Mesothelial cell of epicardium (in vitro differentiated cells): Measurements from ENCODE around the gene GRAP2. TPM values are rescaled to one million over a fixed set of nuclear protein-coding genes. Genes with fewer than 3 reads are reported as not detected.

ENCODE experiments used
- DNase-seq, 2 experiments: peaks; one replicate each; pipeline ENCODE4 v3.0.0; 2021; ENCODE audit warnings: low spot score in 2 of 2; ENCODE audit not compliant: unreplicated experiment in 2 of 2
- H3K27ac Mint-ChIP-seq: 2 replicates; pipeline ENCODE4 v1.8.0; 2021; ENCODE audit warnings: mixed read lengths
- H3K27me3 Mint-ChIP-seq: 2 replicates; pipeline ENCODE4 v1.8.0; 2021; ENCODE audit warnings: low read depth, mixed read lengths
- H3K36me3 Mint-ChIP-seq: 2 replicates; pipeline ENCODE4 v1.8.0; 2021; ENCODE audit warnings: mixed read lengths
- H3K4me1 Mint-ChIP-seq: 2 replicates; pipeline ENCODE4 v1.8.0; 2021; ENCODE audit warnings: mixed read lengths
- H3K4me3 Mint-ChIP-seq: 2 replicates; pipeline ENCODE4 v1.8.0; 2021; ENCODE audit warnings: mild to moderate bottlenecking, moderate library complexity, mixed read lengths
- H3K9me3 Mint-ChIP-seq: 2 replicates; pipeline ENCODE4 v1.8.0; 2021; ENCODE audit warnings: mixed read lengths
- CTCF ChIP-seq: fragments of 200-600 bp; sonication (generic); IDR thresholded peaks from one replicate; pipeline ENCODE4 v1.5.0; 2021; ENCODE audit warnings: antibody characterized with exemption; ENCODE audit not compliant: unreplicated experiment
- total RNA-seq: library from RNA; stranded (reverse); gene quantifications from 3 replicates; pipeline ENCODE4 v1.2.1, GENCODE V29; 2021

Gene GRAP2
- total RNA-seq, 1 donor from 2014 or later = not detected

GRCh38 chr22:39938509-39939111, 37.7 kb downstream of the GRAP2 start:
- peaks cover 61% of the 10 kb centered on the region for H3K27me3 Mint-ChIP-seq
- peaks cover 9% of the 10 kb centered on the region for H3K4me1 Mint-ChIP-seq
- TF ChIP-seq CTCF = no peak
- no peak for DNase-seq
- no peak overlapping the region for H3K4me3 Mint-ChIP-seq
- no peaks in the 10 kb centered on the region for H3K9me3 Mint-ChIP-seq
- H3K36me3 Mint-ChIP-seq = no peaks in the 10 kb centered on the region
- no peak overlapping the region for H3K27ac Mint-ChIP-seq

GRCh38 chr22:39939830-39940229, 38.9 kb downstream of the GRAP2 start:
- Mint-ChIP-seq H3K27me3 (peaks cover 49% of the 10 kb centered on the region), H3K36me3 (no peaks in the 10 kb centered on the region), H3K9me3 (no peaks in the 10 kb centered on the region), H3K27ac (no peak overlapping the region), H3K4me3 (no peak overlapping the region), H3K4me1 (peaks cover 9% of the 10 kb centered on the region)
- no peak for TF ChIP-seq CTCF
- DNase-seq = no peak

GRCh38 chr22:39940757-39941305, 39.9 kb downstream of the GRAP2 start:
- Mint-ChIP-seq H3K4me3 (no peak overlapping the region), H3K27ac (no peak overlapping the region), H3K36me3 (no peaks in the 10 kb centered on the region), H3K4me1 (peaks cover 9% of the 10 kb centered on the region), H3K9me3 (no peaks in the 10 kb centered on the region), H3K27me3 (peaks cover 41% of the 10 kb centered on the region)
- no peak for TF ChIP-seq CTCF
- DNase-seq = no peak

- Mint-ChIP-seq H3K4me3 (no peak overlapping the region), H3K4me1 (peaks cover 9% of the 10 kb centered on the region), H3K9me3 (no peaks in the 10 kb centered on the region), H3K27me3 (peaks cover 33% of the 10 kb centered on the region), H3K27ac (no peak overlapping the region), H3K36me3 (no peaks in the 10 kb centered on the region)
- DNase-seq = no peak
- no peak for TF ChIP-seq CTCF
Measured at GRCh38 chr22:39941601-39942000, 40.7 kb downstream of the GRAP2 start.

GRCh38 chr22:39942439-39943230, 41.8 kb downstream of the GRAP2 start:
- DNase-seq = no peak
- no peak for TF ChIP-seq CTCF
- Mint-ChIP-seq H3K4me3 (no peak overlapping the region), H3K36me3 (no peaks in the 10 kb centered on the region), H3K27me3 (peaks cover 23% of the 10 kb centered on the region), H3K27ac (no peak overlapping the region), H3K9me3 (no peaks in the 10 kb centered on the region), H3K4me1 (peaks cover 11% of the 10 kb centered on the region)
